Esophagus mucosa (tissue), 1 donor: ENCODE data around the gene PRKAG2. TPM values are rescaled to one million over a fixed set of nuclear protein-coding genes. Genes with fewer than 3 reads are reported as not detected.
"Not testable (repeated sequence)": the region's sequence is repeated elsewhere in the genome, so short reads cannot be mapped to it uniquely, and the experiment has no call there.

Experiments
- ATAC-seq: fragments of 200-7000 bp; cut with Tn5 transposase; one replicate; pipeline ENCODE4 v1.9.1; 2020
- total RNA-seq: library from RNA; stranded (reverse); gene quantifications from one replicate; pipeline ENCODE4 v1.2.4, GENCODE V29; 2023
- donor health status: DM: yes; HTN: yes; CAD: no.

PRKAG2 gene
- total RNA-seq, 1 donor from 2014 or later = 9.5 TPM

GRCh38 chr7:151536178-151536577 is 340.7 kb downstream of the PRKAG2 start:
- ATAC-seq = not testable (repeated sequence)

- ATAC-seq = no peak
These were observed 347.1 kb downstream of the PRKAG2 start for GRCh38 chr7:151529842-151530241.

GRCh38 chr7:151524845-151525244 is 352.1 kb downstream of the PRKAG2 start:
- no peak for ATAC-seq

- ATAC-seq = no peak
These were observed 352.6 kb downstream of the PRKAG2 start for GRCh38 chr7:151524331-151524730.

GRCh38 chr7:151520419-151521261 is 356.3 kb downstream of the PRKAG2 start:
- ATAC-seq = peak; percentile 27

- peak; percentile 96 for ATAC-seq
These were observed 357.0 kb downstream of the PRKAG2 start, which contains the start of gene RHEB for GRCh38 chr7:151519765-151520418. Gene RHEB (minus strand): TSS chr7:151519895. CDS start chr7:151519511, 384 bp downstream.

GRCh38 chr7:151518947-151519764 is 357.8 kb downstream of the PRKAG2 start:
- ATAC-seq = peak; percentile 83

GRCh38 chr7:151518105-151518946 is 358.6 kb downstream of the PRKAG2 start:
- ATAC-seq = peak; percentile 1

- no peak for ATAC-seq
These were observed 359.3 kb downstream of the PRKAG2 start for GRCh38 chr7:151517601-151518104.

- no peak for ATAC-seq
These were observed 361.7 kb downstream of the PRKAG2 start for GRCh38 chr7:151515276-151515565.

- no peak for ATAC-seq
These were observed 362.2 kb downstream of the PRKAG2 start for GRCh38 chr7:151514461-151515275.

- ATAC-seq = no peak
These were observed 363.8 kb downstream of the PRKAG2 start for GRCh38 chr7:151513133-151513532.

GRCh38 chr7:151512353-151512752 is 364.6 kb downstream of the PRKAG2 start:
- ATAC-seq = no peak

GRCh38 chr7:151511946-151512345 is 365.0 kb downstream of the PRKAG2 start:
- ATAC-seq = no peak

GRCh38 chr7:151511270-151511669 is 365.6 kb downstream of the PRKAG2 start:
- no peak for ATAC-seq

- ATAC-seq = no peak
These were observed 367.1 kb downstream of the PRKAG2 start for GRCh38 chr7:151509670-151510333.

- ATAC-seq = no peak
These were observed 367.9 kb downstream of the PRKAG2 start for GRCh38 chr7:151508991-151509390.

- ATAC-seq = no peak
These were observed 369.1 kb downstream of the PRKAG2 start for GRCh38 chr7:151507806-151508205.

GRCh38 chr7:151506901-151507382 is 370.0 kb downstream of the PRKAG2 start:
- ATAC-seq = peak; percentile 45
